ENCODE data around the gene STUB1. TPM values are rescaled to one million over a fixed set of nuclear protein-coding genes. Genes with fewer than 3 reads are reported as not detected.

The STUB1 gene
- total and polyA plus RNA-seq, 2 donors, result 29.4 to 132 TPM

DNA sequence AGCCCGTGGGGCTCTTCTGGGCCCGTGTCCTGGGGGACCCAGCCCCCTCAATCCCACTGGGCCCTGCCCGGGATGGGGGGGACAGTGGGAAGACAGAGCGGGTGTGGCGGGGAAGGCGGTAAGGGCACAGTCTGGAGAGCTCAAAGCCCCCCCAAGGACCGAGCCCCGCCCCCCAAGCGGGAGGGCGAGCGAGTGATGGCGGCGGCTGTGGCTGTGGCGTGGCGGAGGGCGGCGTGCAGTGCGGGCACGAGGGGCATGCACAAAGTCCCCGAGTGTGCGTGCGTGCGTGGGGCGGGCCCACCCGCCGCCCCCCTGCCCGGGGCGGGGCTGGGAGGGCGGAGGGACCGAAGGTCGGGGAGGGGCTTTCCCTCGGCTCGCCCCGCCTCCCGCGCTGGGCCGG, 13.6 kb downstream of the STUB1 start:
- Histone ChIP-seq H3K4me1 (ENCODE audit: insufficient read depth) (no peaks in the 10 kb centered on the region), H3K27ac (ENCODE audit: low read depth) (no peak overlapping the region), H3K4me3 (ENCODE audit: low read depth, low read length) (no peak overlapping the region), H3K36me3 (ENCODE audit: insufficient read depth) (no peaks in the 10 kb centered on the region)
- no peak for DNase-seq (ENCODE audit: extremely low spot score)
- 3% methylated on average over 37 of the region's 37 CpGs for WGBS

DNA sequence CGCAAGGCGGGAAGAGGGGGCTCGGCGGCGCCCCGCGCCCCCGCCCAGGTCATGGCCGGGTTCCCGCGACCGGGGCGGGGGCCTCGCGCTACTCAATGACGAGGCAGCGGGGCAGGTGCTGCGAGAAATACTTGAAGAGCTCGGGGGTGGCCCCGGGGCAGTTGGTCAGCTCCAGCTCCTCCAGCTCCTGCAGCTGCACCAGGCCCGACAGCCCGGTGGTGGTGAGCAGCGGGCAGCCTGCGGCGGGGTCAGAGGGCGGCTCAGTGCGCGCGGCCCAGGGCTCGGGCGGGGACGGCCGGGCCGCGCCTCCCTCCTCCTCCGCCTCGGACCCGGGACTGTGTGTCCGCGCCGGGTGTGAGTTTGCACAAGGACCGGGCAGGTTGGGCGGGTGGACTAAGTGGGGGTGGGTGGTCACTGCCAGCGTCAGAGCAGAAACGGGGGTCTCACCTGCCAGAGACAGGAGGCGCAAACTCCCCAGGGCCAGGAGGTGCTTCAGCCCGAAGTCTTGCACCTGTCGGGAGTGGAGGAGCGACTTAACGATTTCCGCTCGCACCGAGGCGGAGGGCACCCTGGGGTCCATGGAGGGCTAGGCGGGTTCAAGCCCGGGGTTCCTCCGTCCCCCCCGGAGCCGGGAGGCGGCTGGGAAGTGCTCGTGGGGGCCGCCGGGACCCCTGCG, 14.1 kb downstream of the STUB1 start:
- Histone ChIP-seq H3K27ac (ENCODE audit: low read depth) (no peak overlapping the region), H3K4me1 (ENCODE audit: insufficient read depth) (no peaks in the 10 kb centered on the region), H3K4me3 (ENCODE audit: low read depth, low read length) (peak overlapping the region; percentile 19), H3K36me3 (ENCODE audit: insufficient read depth) (no peaks in the 10 kb centered on the region)
- DNase-seq (ENCODE audit: extremely low spot score), result no peak
- 2% methylated on average over 64 of the region's 64 CpGs for whole genome bisulfite sequencing

DNA sequence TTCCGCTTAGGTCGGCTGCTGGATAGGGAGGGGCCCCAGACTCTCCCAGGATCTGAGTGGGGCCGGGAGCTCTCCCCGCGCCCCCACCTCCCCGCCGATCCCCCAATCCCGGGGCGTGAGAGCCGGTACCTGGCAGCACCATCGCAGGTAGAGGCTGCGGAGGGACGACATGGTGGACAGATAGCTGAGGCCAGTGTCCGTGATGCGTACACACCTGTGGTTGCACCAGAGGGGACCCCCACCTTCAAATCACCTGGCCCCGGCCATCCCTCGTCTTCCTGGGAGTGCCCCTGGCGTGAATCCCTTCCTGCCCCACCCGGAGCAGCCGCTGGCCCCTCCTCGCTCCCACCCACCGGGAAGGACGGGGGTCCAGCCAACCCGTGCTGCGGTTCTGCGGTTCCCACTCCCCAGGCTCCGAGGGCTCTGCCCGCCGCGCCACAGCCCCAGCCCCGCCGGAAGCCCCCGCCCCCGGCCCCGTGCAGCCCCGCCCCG, 14.7 kb downstream of the STUB1 start:
- H3K4me3 ChIP-seq (ENCODE audit: low read depth, low read length), result peak overlapping the region; percentile 19
- no peak for DNase-seq (ENCODE audit: extremely low spot score)
- no peaks in the 10 kb centered on the region for H3K4me1 ChIP-seq (ENCODE audit: insufficient read depth)
- no peaks in the 10 kb centered on the region for H3K36me3 ChIP-seq (ENCODE audit: insufficient read depth)
- WGBS, result 1% methylated on average over 37 of the region's 37 CpGs
- no peak overlapping the region for H3K27ac ChIP-seq (ENCODE audit: low read depth)

DNA sequence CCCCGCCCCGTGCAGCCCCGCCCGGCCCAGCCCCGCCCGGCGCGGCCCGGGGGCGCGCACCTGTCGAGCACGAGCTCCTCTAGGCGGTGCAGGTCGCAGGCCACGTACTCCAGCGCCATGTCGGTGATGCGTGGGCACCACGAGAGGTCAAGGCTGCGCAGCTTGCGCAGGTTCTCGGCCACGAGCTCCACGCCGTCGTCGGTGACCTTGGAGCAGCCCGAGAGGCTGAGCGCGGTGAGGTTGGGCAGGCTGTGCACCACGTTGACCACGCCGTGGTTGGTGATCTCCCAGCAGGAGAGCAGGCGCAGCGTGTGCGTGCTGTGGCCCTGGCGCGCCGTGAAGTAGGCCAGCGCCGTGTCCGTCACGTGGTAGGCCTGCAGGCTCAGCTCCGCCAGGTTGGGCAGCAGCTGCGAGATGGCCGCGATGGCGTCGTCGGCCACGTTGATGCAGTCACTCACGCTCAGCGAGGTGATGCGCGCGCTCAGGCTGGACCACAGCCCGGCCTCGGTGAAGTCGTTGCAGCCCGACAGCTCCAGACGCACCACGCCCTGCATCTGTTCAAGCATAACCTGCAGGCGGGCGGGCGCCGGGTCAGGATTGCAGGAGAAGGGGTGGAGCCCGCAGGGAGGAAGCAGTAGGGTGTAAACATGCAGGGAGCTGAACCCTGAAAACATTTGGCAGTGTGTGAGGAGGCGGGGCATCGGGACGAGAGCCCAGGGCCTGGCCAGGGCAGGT, 15.3 kb downstream of the STUB1 start:
- no peaks in the 10 kb centered on the region for H3K4me1 ChIP-seq (ENCODE audit: insufficient read depth)
- H3K36me3 ChIP-seq (ENCODE audit: insufficient read depth), result no peaks in the 10 kb centered on the region
- DNase-seq (ENCODE audit: extremely low spot score), result no peak
- 2% methylated on average over 71 of the region's 71 CpGs for WGBS
- no peak overlapping the region for H3K27ac ChIP-seq (ENCODE audit: low read depth)
- peak overlapping the region; percentile 19 for H3K4me3 ChIP-seq (ENCODE audit: low read depth, low read length)

DNA sequence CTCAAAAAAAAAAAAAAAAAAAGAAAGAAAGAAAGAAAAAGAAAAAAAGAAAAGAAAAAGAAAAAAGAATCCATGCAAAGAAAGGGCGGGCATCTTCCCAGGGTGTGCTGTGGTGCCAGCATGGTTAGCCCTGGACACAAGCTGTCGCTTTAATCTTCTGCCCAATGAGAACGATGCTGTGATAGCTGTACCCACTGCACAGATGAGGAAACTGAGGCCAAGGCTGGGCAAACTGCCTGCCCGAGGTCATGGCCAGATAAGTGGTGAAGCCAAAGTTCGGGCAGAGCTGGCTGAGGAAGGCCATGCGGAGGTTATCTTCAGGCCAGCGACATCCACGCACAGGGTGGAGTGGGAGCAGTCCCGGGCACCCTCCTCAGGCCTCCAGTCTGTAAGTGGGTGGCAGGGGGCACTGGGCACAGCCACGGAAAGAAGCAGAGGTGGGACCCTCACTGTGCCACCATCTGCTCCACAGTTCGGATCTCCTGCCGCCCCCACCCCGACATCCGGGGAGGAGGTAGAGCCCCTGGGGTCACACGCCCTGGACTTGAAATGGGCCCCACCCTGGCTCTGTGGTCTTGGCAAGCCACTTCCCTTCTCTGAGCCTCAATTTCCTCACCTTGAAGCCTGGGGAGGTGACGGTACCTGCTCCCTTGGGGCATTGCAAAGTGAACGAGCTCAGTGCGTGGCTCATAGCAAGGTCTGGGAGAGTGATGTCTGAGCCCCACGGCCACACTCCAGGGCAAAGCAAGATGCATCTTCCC, 18.9 kb downstream of the STUB1 start:
- WGBS, result 72% methylated on average over 19 of the region's 19 CpGs
- no peak for DNase-seq (ENCODE audit: extremely low spot score)
- no peaks in the 10 kb centered on the region for H3K36me3 ChIP-seq (ENCODE audit: insufficient read depth)
- H3K4me1 ChIP-seq (ENCODE audit: insufficient read depth), result no peaks in the 10 kb centered on the region
- H3K4me3 ChIP-seq (ENCODE audit: low read depth, low read length), result no peak overlapping the region
- no peak overlapping the region for H3K27ac ChIP-seq (ENCODE audit: low read depth)

DNA sequence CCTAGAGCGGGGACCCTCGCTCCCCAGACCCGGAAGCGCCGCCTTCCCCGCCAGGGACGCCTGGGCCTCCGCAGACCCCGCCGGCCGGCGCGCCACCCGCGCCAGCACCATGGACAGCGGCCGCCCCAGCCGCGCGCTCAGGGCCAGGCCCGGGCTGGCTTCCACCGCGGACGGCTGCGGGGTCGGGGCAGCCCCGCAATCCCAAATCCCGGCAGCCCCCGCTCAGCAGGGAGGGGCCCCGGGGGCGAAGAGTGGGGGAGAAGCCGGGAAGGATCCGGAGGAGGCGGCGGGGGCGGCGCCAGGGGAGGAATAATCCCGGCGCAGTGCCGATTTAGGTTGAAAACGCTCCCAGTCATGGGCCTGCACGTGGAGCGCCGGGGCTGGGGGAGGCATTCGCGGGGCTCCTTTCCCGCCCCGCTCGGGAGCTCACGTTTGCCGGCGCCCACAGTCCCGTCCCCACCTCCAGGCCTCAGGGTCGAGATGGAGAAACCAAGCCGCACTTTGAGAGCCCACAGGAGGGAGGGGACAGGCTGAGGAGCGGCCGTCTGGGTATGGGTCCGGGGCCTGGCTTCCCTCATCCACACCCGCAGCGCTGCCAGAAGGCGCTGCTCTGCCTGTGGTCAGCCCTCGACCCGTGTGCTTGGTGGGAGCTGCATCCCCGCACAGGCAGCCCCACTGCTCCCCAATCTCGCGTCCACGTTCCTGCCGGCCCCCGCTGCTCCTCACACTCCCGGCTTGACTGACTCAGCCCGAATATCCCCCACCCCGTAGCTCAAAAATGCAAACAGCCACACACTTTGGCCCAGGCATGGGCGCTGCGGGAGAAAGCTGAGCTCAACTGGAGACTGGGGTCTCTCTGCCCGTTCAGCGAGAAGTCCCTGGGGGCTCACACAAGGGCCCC, 20.7 kb downstream of the STUB1 start:
- no peak for DNase-seq (ENCODE audit: extremely low spot score)
- Histone ChIP-seq H3K4me1 (ENCODE audit: insufficient read depth) (peaks cover 3% of the 10 kb centered on the region), H3K36me3 (ENCODE audit: insufficient read depth) (no peaks in the 10 kb centered on the region), H3K27ac (ENCODE audit: low read depth) (no peak overlapping the region), H3K4me3 (ENCODE audit: low read depth, low read length) (no peak overlapping the region)
- 5% methylated on average over 76 of the region's 76 CpGs for WGBS

DNA sequence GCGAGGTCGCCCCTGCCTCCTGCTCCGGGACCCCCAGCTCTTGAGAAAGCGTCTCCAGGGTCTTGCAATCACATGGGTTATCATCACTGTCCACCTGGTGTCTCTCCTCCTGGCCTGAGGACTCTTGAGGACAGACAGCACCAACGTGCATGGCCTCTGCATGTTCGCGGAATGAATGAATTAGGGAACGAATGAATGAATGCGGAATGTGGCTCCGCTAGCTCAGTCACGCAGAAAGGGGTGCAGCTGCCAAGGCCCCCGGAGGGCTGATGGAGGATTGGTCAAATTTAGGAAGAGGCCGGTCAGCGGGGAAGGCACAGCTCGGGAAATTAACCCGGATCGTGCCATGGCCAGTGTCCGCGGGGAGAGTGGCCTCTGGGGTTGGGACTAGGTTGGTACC, 22.1 kb downstream of the STUB1 start:
- no peak overlapping the region for H3K27ac ChIP-seq (ENCODE audit: low read depth)
- peaks cover 3% of the 10 kb centered on the region for H3K4me1 ChIP-seq (ENCODE audit: insufficient read depth)
- no peak for DNase-seq (ENCODE audit: extremely low spot score)
- H3K4me3 ChIP-seq (ENCODE audit: low read depth, low read length), result no peak overlapping the region
- WGBS, result 82% methylated on average over 19 of the region's 19 CpGs
- no peaks in the 10 kb centered on the region for H3K36me3 ChIP-seq (ENCODE audit: insufficient read depth)

DNA sequence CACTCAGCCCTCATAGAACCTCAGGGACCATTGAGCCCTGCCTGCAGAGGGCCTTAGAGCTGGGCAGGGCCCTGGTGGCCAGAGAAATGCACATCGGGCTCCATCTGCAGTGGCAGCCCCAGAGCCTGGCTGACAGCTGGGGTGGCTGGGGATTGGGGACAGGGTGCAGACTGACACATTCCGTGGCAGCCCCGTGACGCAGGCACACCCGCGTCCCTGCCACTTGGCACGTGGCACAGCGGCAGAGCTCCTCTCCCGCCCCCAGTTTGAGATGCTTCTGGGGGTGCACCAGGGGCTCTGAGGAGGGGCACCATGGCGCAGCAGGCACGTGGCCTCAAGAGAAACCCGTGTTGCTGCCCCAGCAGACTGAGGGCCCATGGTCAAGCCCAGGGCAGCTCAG, 23.2 kb downstream of the STUB1 start:
- no peak overlapping the region for H3K4me3 ChIP-seq (ENCODE audit: low read depth, low read length)
- H3K4me1 ChIP-seq (ENCODE audit: insufficient read depth), result peaks cover 3% of the 10 kb centered on the region
- no peak overlapping the region for H3K27ac ChIP-seq (ENCODE audit: low read depth)
- DNase-seq (ENCODE audit: extremely low spot score), result no peak
- H3K36me3 ChIP-seq (ENCODE audit: insufficient read depth), result no peaks in the 10 kb centered on the region
- 81% methylated on average over 12 of the region's 12 CpGs for WGBS

DNA sequence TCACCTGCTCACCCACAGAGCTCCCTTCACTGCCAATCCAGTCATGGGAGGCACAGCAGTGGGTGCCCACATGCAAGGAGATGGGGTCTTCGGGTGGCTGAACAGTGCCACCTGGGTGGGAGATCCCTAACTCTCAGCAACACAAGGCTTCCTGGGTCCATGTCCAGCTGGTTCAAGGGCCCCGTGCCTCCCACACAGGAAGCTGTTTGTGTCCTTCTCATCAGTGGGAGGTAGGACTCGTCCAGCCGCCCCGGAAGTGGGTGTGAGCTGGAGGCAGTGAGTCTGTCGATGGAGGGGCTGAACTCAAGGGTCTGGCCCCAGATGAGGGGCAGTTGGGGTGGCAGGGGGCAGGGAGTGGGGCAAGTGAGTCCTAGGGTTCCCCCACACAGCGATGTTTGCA, 23.8 kb downstream of the STUB1 start:
- H3K4me3 ChIP-seq (ENCODE audit: low read depth, low read length), result no peak overlapping the region
- H3K4me1 ChIP-seq (ENCODE audit: insufficient read depth), result peaks cover 3% of the 10 kb centered on the region
- no peak overlapping the region for H3K27ac ChIP-seq (ENCODE audit: low read depth)
- 76% methylated on average over 7 of the region's 7 CpGs for WGBS
- no peak for DNase-seq (ENCODE audit: extremely low spot score)
- no peaks in the 10 kb centered on the region for H3K36me3 ChIP-seq (ENCODE audit: insufficient read depth)

DNA sequence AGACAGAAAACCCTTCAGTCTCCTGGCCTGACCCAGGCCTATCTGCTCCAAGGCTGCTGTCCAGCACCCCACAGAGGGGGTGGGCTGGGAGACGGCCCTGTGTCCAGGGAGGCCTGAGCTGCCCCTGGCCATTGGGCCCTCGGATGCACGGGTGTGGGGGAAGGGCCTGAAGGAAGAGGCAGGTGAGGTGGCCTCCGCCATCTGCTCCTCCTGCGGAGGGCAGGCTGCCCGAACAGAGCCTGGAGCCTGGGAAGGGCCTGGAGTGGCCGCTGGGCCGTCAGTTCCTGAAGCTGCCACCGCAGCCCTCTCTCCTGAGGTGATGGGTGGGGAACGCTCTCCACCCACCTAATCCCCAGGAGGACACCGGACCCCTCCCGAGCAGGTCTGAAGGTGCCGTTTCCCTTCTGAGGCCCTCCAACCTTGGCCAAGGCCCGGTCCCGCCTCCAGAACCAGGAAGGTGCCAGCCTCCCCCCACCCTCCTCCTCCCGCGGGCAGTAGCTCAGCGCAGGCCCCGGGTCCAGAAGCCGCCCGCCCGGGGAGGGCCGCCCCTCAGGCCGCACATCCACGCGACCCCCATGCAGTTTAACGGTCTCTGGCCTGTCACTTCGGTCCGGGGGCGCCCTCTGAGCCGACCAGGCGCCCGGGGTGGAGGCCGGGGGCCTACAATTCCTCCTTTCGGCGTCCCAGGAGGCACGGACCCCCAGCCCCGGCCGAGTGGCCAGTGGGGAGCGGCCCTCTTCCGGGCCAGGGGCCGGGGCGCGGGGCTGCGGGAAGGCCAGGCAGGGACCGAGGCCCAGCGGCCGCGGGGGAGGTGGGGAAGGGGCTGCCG, 24.6 kb downstream of the STUB1 start:
- peaks cover 3% of the 10 kb centered on the region for H3K4me1 ChIP-seq (ENCODE audit: insufficient read depth)
- WGBS, result 12% methylated on average over 50 of the region's 50 CpGs
- no peak for DNase-seq (ENCODE audit: extremely low spot score)
- H3K27ac ChIP-seq (ENCODE audit: low read depth), result no peak overlapping the region
- H3K4me3 ChIP-seq (ENCODE audit: low read depth, low read length), result no peak overlapping the region
- H3K36me3 ChIP-seq (ENCODE audit: insufficient read depth), result no peaks in the 10 kb centered on the region

DNA sequence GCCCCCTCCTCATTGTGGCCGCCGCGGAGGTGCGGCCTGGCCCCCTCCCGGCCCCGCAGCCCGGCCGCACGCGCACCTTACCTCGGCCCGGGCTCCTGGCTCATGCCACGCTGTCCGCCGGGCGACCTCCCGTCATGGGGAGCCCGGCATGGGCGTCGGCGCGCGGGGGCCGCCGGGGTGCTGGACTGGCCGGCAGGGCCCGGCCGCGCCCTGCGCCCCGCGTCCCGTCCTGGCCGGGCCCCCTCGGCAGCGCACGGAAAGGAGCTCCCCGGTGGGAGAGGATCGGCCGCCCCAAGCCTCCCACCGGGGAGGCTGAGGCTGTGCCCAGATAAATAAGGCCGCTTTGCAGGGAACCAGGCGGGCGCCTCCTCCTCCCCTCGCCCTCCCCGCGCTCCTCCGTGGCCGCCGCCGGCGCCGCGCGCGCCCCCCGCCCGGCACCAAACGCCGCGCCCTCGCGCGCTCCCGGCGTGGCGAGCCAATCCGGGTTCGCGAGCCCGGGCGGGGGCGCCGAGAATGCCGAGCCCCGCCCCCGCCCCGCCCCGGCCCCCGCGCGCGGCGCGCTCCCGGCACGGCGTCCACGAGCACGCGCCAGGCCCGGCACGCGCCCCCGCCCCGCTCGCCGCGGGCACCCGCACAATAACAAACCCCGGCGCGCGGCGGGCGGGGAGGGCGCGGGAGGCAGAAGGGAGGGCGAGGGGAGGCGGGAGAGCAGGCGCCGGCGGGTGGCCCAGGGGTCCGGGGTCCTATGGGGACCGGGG, 25.4 kb downstream of the STUB1 start, which contains the start of gene FBXL16:
FBXL16 (minus strand) TSS at position 371 of the 758 bp plus-strand sequence. CDS start 8,396 bp downstream, outside the sequence.
- no peak for DNase-seq (ENCODE audit: extremely low spot score)
- Histone ChIP-seq H3K27ac (ENCODE audit: low read depth) (no peak within 1 kb of the TSS), H3K36me3 (ENCODE audit: insufficient read depth) (no peaks in the 10 kb centered on the region), H3K4me1 (ENCODE audit: insufficient read depth) (peaks cover 3% of the 10 kb centered on the region), H3K4me3 (ENCODE audit: low read depth, low read length) (peak within 1 kb of the TSS; percentile 25)
- WGBS, result 1% methylated on average over 113 of the region's 115 CpGs

Data from urinary bladder (tissue), 4 donors.